Endodermal cell (in vitro differentiated cells): ENCODE measurements around the gene NNMT. TPM values are rescaled to one million over a fixed set of nuclear protein-coding genes. Genes with fewer than 3 reads are reported as not detected.
A peak's percentile ranks its signal among the peaks of the same experiment; 100 is the strongest.

ENCODE experiments used
- DNase-seq: peaks from one replicate; pipeline ENCODE4 v3.0.0-alpha.2; 2017
- H3K27ac ChIP-seq: 2 replicates; pipeline ENCODE4 v1.5.1; 2013; ENCODE audit warnings: mild to moderate bottlenecking, low read depth, low read length, moderate library complexity
- H3K27me3 ChIP-seq: 2 replicates; pipeline ENCODE4 v1.6.1; 2013; ENCODE audit warnings: mild to moderate bottlenecking, low read length, moderate library complexity; ENCODE audit not compliant: insufficient read depth, control insufficient read depth, poor library complexity, severe bottlenecking
- H3K36me3 ChIP-seq: 2 replicates; pipeline ENCODE4 v1.7.0; 2013; ENCODE audit warnings: mild to moderate bottlenecking, low read length, moderate library complexity; ENCODE audit not compliant: control insufficient read depth, insufficient read depth
- H3K4me1 ChIP-seq: one replicate; pipeline ENCODE4 v1.7.0; 2013; ENCODE audit warnings: low read length; ENCODE audit not compliant: control insufficient read depth, insufficient read depth
- H3K4me3 ChIP-seq: 2 replicates; pipeline ENCODE4 v1.5.1; 2013; ENCODE audit warnings: mild to moderate bottlenecking, low read length, moderate library complexity
- H3K9ac ChIP-seq: 2 replicates; pipeline ENCODE4 v1.6.1; 2013; ENCODE audit warnings: mild to moderate bottlenecking, low read length, moderate library complexity; ENCODE audit not compliant: poor library complexity, severe bottlenecking; ENCODE audit errors: extremely low read depth
- H3K9me3 ChIP-seq: 2 replicates; pipeline ENCODE4 v1.6.1; 2013; ENCODE audit warnings: mild to moderate bottlenecking, low read length, moderate library complexity; ENCODE audit not compliant: control insufficient read depth
- H3K27ac Mint-ChIP-seq: 2 replicates; pipeline ENCODE4 v1.8.0; 2020; ENCODE audit warnings: mixed read lengths
- H3K27me3 Mint-ChIP-seq: 2 replicates; pipeline ENCODE4 v1.8.0; 2021; ENCODE audit warnings: mild to moderate bottlenecking, mixed read lengths; ENCODE audit not compliant: insufficient read depth
- H3K36me3 Mint-ChIP-seq: 2 replicates; pipeline ENCODE4 v1.8.0; 2020; ENCODE audit warnings: low read depth, mixed read lengths
- H3K4me1 Mint-ChIP-seq: 2 replicates; pipeline ENCODE4 v1.8.0; 2020; ENCODE audit warnings: mixed read lengths
- H3K4me3 Mint-ChIP-seq: 2 replicates; pipeline ENCODE4 v1.8.0; 2020; ENCODE audit warnings: mild to moderate bottlenecking, moderate library complexity, mixed read lengths
- H3K9me3 Mint-ChIP-seq: 2 replicates; pipeline ENCODE4 v1.8.0; 2020; ENCODE audit warnings: mild to moderate bottlenecking, mixed read lengths
- CTCF ChIP-seq: fragments of 200-600 bp; sonication (generic); conservative IDR thresholded peaks from 2 replicates; pipeline ENCODE4 v1.5.0; 2021; ENCODE audit warnings: antibody characterized with exemption, mild to moderate bottlenecking
- WGBS, 2 experiments: methylation state at CpG; one replicate each; pipeline versions ENCODE4 v1.1.5 to v1.1.7; 2013; ENCODE audit warnings: missing lambda C conversion rate in 2 of 2, mixed read lengths in 1 of 2; ENCODE audit not compliant: insufficient coverage in 1 of 2, insufficient read length in 1 of 2; 5-methylcytosine and 5-hydroxymethylcytosine counted together
- total RNA-seq, 2 donors: library from RNA; stranded (reverse); fragmentation: NEBNext Ultra II Directional in 1 of 2; extraction: Animal tissue kit (Norgen Biotek cat#: 25700) in 1 of 2; gene quantifications; 2 replicates in 1 of 2; 3 replicates in 1 of 2; pipeline ENCODE4 v1.2.1, GENCODE V29; 2021

Gene NNMT
- total RNA-seq, 2 donors from 2014 or later: not detected

- Mint-ChIP-seq H3K36me3 (no peaks in the 10 kb centered on the region), H3K27ac (no peak overlapping the region), H3K4me1 (no peaks in the 10 kb centered on the region), H3K4me3 (no peak overlapping the region), H3K27me3 (no peaks in the 10 kb centered on the region), H3K9me3 (no peaks in the 10 kb centered on the region)
- Histone ChIP-seq H3K36me3 (no peaks in the 10 kb centered on the region), H3K4me3 (no peak overlapping the region), H3K27me3 (no peaks in the 10 kb centered on the region), H3K27ac (no peak overlapping the region), H3K4me1 (no peaks in the 10 kb centered on the region), H3K9ac (no peak overlapping the region), H3K9me3 (no peaks in the 10 kb centered on the region)
- WGBS, 2 experiments: 100% methylated on average over 1 of the region's 1 CpG
- DNase-seq: no peak
- no peak for TF ChIP-seq CTCF
Measured at GRCh38 chr11:114293201-114293711, 2.9 kb upstream of the NNMT start.

DNA sequence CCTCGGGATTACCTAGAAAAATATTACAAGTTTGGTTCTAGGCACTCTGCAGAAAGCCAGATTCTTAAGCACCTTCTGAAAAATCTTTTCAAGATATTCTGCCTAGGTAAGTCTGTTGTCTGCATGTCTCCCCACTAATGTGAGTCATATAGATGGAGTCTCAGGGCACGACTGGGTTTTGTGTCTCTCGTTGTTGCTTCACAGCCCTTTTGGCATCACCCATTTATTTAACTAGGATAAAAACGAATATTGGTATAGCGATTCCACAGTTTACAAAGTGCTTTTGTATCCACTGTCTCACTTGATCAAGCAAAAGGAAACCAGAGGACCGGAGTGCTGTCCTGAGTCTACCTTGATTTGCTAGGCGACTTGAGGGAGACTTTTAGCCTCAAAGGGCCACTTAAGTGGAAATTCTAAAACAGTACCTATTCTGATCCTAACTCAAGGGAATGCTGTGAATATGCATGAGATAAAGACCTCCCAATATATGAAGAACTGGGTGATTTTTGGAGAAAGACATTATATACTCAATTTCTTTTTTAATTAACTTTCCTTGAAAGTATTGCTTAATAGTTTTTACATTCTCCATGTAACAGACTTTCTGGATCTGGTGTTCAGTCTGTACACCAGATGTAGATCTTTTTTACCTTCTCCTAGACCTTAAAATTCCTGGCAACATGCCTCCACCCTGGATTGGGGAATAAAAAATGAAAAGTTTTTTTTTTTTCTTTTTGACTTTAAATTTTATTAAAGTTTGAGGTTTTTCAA, 590 bp downstream of the NNMT start:
- no peak overlapping the region for H3K27ac Mint-ChIP-seq
- peak; percentile 9 for DNase-seq
- H3K4me3 Mint-ChIP-seq: no peak overlapping the region
- H3K27me3 Mint-ChIP-seq: no peaks in the 10 kb centered on the region
- no peaks in the 10 kb centered on the region for H3K27me3 ChIP-seq
- H3K9me3 Mint-ChIP-seq: peaks cover 15% of the 10 kb centered on the region
- no peaks in the 10 kb centered on the region for H3K4me1 ChIP-seq
- no peak for TF ChIP-seq CTCF
- 94% methylated on average over 6 to 7 of the region's 7 CpGs for whole genome bisulfite sequencing, 2 experiments
- no peaks in the 10 kb centered on the region for H3K36me3 ChIP-seq
- peaks cover under 1% of the 10 kb centered on the region for H3K9me3 ChIP-seq
- H3K36me3 Mint-ChIP-seq: no peaks in the 10 kb centered on the region
- no peak overlapping the region for H3K9ac ChIP-seq
- H3K4me1 Mint-ChIP-seq: no peaks in the 10 kb centered on the region
- no peak overlapping the region for H3K27ac ChIP-seq
- no peak overlapping the region for H3K4me3 ChIP-seq

- no peaks in the 10 kb centered on the region for H3K27me3 Mint-ChIP-seq
- Histone ChIP-seq H3K9ac (no peak overlapping the region), H3K27me3 (no peaks in the 10 kb centered on the region), H3K9me3 (peaks cover 4% of the 10 kb centered on the region), H3K27ac (no peak overlapping the region), H3K4me1 (no peaks in the 10 kb centered on the region), H3K4me3 (no peak overlapping the region), H3K36me3 (no peaks in the 10 kb centered on the region)
- H3K4me3 Mint-ChIP-seq: no peak overlapping the region
- no peaks in the 10 kb centered on the region for H3K4me1 Mint-ChIP-seq
- H3K9me3 Mint-ChIP-seq: peaks cover 15% of the 10 kb centered on the region
- 80 to 94% methylated on average over 6 to 8 of the region's 8 CpGs for WGBS, 2 experiments
- TF ChIP-seq CTCF: no peak
- peak; percentile 51 for DNase-seq
- no peaks in the 10 kb centered on the region for H3K36me3 Mint-ChIP-seq
- no peak overlapping the region for H3K27ac Mint-ChIP-seq
Measured at GRCh38 chr11:114297806-114298709, 1.9 kb downstream of the NNMT start.
